Activated T-helper 1 cell treated with Interleukin-2 at 50 U/mL for 16 hours (primary cell): ENCODE data around the gene EIF4G2.

Source experiments
- DNase-seq: peaks from one replicate; pipeline ENCODE4 v3.0.0-alpha.2; 2020; ENCODE audit warnings: low read depth

The EIF4G2 gene

DNA sequence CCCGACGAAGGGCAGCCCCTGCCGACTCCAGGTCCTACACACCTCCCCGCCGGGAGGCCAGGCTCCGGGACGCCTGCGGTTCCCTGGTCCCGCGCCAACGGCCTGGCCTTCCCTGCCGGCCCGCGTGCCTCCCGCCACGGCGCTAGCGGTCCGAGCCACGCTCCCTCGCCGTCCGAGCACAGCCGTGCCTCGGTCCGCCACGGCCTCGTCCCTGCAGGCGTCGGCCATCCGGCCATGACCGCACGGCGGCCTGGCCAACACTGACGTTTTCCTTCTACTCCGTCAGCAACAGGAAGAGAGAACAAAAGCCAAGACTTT is 532 bp downstream of the EIF4G2 start:
- no peak for DNase-seq

DNA sequence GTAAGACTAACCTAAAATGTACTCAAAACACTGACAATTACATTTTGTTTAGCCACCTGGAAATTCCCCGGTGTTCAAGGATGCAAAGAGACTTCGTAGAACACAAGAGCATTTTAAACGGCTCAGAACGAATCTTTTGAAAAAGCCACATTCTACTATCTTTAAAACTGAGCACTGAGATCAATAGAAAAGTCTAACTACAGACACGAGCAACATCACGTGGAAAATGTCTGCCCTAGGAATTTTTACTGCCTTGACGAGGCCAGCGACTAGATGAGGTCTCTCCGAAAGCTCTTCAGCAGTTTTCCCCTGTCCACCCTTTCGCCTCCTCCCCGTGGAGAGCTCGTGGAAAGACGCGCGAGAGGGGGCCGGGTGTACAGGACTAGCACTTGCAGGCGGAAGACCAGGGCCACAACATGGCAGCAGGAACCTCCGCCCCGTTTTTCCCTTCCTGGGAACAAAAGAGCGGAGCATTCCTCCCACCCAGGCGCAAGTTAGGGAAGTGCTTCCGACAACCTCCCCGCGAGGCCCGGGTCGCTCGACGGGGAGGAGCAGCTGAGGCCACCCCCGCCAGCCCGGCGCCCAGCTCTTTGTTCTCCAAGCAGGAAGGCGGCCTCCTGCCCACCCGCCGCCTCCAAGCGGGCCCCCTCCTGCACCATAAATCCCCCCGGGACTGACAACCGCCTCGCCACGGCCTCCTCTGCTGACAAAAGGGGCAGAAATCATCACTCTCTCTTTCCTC is 1.1 kb downstream of the EIF4G2 start:
- DNase-seq = peak; percentile 13

DNA sequence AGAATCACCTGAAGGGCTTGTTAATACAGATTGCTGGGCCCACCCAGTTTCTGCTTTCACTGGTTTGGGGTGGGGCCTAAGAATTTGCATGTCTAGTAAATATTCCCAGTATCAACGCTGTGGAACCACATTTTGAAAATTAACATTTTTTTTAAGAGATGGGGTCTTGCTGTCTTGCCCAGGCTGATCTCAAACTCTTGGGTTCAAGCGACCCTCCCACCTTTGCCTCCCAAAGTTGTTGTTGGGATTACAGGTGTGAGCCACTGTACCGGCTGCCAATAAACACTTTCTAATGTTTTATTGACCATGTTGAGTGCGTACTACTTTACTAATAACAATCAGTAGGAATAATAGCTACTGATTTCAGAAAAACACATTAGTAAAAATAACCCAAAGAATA is 2.5 kb downstream of the EIF4G2 start:
- no peak for DNase-seq

DNA sequence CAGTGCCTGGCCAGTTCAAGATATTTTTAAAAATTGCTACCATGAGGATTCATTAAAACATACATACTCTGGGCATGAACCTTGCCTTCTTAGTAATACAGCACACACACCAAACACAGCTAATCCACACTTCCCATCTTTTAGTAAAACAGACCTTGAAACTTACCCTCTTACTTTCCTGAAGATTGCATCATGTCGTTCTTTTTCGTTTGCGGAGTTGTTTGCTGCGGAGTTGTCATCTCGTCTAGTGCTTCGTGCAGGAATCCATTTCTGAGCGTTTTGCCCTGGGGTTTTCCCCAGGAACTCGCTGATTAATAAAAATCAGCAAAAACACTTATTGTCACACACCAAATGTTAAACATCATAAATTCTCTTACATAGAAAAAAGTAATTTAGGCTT is 3.0 kb downstream of the EIF4G2 start:
- DNase-seq = no peak

DNA sequence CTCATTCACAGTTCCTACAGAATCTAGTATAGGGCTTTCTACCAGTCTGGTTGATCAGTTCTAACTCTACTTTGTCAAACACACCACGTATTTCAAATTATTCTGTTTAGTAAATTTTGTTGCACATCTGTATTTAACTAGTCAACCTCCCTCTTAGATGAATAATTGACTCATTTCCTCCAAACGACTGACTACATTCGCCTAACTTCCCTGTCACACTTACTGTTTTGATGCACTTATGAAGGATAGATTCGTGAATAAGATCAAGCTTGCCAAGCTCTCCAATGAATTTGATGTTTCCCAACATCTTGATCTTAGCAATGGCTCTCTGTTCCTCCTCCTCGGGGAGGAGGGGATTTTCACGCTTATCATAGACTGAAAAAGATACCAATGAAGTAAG is 5.0 kb downstream of the EIF4G2 start:
- no peak for DNase-seq

DNA sequence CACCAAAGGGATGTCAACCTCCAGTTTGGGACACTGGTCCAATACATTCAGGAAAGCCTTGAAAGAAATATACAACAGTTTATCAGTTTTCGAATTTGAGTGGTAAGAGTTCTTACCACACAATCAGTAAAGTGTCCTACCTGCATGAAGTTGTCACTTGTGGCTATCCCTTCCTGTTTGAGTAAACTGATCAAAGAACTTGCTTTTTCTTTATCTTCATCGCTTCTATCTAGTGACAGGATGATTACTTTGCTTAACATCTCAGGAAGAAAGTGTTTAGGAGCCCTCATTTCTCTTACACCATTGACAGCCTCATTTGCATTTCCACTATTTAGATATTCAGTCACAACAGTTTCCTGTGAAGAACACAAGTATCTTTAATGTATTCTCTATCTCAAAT is 8.4 kb downstream of the EIF4G2 start:
- DNase-seq = no peak

DNA sequence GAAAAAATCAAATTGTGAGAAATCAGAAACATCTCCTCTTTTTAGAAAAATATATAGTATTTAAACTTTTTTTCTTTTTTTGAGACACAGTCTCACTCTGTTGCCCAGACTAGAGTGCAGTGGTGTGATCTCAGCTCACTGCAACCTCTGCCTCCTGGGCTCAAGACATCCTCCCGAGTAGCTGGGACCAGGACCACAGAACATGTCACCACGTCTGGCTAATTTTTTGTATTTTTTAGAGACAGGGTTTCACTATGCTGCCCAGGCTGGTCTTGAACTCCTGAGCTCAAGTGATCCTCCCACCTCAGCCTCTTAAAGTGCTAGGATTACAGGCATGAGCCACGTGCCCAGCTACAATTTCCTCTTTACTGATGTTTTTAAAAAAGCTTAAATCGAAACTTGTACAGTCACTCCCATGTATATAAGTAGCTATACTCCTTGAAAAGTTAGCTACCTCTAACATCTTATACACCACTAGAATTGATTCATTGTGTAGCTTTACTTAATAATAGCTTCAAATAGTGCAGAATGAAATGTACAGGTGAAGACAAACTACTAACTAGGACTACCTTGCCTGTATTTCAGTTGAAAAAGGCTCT is 10.3 kb downstream of the EIF4G2 start:
- DNase-seq = no peak

DNA sequence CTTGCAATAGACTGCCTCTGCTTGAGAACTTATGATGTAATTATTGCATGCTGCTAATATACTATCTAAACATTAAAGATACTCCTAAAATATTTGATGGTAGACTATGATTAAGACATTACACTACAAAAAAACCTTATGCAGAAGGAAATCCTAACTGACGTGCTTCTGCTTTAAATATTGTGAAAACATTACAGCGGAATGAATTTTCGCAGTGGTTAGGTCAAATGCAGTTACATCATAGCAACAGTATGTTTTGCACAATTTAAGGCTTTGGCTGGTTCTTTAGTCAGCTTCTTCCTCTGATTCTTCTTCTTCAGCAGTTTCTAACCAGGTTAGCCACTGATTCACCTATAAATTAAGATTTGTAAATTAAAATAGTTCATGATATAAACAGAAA is 11.2 kb downstream of the EIF4G2 start:
- no peak for DNase-seq

DNA sequence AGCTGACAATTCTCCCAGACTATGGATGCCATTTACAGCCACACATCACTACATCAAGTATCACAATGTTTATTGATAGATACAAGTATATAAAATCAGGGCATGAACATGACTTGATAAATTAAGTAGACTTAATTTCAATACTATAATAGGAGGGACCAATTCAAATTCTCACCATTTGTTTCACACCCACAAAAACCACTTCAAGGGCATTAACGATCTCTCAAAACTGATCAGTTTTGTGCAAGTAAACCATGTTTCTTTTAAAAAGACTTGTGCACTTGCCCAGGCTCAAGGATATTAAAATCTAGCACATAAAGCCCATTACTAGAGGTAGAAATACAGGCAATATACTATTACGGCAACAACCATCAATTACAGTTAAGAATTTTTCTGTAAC is 11.7 kb downstream of the EIF4G2 start:
- DNase-seq = no peak

DNA sequence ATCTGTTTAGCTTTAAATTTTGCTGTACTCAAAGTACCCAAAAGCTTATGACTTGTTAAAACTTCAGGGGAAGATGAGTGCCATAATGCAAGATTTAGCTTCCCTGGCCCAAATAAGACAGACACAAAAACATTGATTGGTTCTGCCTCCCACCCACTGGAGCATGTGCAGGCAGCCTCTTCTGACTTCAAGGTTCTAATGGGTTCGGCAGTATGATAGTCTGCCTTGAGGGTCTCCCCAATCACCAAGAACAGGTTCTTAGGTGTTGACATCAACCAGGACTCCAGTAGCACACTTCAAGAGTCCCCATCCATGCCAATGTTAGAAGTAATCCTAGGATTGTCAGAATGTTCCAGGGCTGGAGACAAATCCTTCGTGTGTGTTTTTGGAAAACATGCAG is 12.5 kb downstream of the EIF4G2 start:
- DNase-seq = no peak

DNA sequence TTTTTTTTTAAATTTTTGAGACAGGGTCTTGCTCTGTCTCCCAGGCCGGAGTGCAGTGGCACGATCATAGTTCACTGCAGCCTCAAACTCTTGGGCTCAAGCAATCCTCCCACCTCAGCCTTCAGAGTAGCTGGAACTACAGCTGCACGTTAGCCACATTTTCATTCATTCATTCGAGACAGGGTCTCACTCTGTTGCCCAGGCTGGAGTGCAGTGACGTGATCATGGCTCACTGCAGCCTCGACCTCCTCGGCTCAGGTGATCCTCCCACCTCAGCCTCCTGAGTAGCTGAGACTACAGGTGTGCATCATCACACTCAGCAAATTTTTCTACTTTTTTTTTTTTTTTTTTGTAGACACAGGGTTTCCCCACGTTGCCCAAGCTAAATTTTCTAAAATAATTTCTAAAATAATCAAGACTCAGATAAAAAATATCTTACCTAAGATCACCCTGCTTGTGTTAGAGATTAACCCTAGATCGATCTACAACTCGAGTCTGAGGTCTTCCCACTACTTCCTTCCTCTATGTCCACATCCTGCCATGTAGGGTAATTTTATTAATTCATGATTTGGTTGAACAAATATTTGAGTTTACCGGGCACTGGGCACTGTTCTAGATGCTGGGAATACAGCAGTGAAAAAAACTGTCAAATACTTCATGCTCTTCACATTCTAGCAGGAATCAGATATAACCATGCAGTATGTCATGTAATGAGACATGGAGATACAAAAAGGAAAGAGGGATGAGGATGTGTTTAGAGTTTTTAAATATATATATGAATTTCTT is 15.1 kb downstream of the EIF4G2 start:
- no peak for DNase-seq

DNA sequence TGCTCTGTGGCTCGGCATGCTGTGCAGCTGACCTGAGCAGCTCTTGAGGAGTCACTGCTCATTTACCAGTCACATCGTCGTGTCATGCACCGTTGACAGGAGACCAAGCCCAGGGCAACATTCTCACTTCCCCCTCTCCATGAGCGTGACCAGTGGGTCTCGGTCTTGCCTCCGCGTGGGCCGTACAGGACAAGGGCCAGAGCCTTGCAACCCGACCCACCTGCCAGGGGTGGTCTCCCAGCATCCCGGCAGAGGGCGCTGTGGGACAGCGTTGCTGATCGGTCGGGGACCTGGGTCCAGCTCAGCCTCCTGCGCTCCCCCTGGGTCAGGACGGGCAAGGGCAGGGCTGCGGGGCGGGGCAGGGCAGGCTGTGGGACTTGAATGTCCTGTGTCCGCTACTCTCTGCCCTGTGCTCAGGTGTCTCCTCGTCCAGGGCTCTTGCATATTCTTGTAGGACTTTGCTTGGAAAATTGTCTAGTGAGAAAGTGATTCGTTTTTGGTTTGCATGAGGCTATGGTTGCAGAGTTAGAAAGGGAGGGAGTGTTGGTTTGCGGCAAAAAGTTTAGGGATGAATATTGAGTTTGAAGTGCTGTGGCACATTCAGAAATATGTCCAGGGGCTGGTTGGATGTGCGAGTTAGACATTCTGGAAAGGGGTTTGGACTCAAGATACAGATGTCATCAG is 16.2 kb downstream of the EIF4G2 start:
- DNase-seq = peak; percentile 71

DNA sequence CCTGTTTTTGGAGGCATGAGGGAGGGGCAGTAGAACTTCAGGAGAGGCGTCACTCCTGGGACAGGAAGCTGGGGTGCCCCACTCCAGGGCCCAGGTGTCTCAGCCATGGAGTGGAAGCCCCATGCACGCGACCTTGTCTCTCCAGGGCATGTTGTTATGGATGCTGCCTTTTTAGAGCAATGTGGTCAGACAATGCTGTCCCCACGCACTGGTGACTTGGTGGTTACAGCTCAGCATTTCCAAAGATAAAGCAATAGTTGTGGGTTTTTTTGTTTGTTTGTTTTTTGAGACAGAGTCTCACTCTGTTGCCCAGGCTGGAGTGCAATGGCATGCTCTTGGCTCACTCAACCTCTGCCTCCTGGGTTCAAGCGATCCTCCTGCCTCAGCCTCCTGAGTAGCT is 22.3 kb downstream of the EIF4G2 start:
- no peak for DNase-seq

DNA sequence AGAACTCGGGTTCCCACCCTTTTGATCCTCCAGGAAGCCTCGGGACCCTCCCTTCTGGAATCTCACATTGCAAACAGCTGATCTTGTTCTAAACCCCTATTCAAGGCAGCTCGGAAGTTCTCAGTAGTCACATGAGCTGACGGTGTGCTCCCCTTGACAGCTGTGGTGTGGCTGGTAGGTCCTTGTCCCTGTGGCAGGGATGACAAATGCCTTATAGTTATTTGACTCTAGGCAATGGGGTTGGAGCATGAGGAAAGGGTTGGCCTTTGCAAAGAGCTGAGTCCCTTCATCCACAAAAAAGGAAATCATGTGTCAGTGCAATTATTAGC is 23.6 kb downstream of the EIF4G2 start:
- no peak for DNase-seq

DNA sequence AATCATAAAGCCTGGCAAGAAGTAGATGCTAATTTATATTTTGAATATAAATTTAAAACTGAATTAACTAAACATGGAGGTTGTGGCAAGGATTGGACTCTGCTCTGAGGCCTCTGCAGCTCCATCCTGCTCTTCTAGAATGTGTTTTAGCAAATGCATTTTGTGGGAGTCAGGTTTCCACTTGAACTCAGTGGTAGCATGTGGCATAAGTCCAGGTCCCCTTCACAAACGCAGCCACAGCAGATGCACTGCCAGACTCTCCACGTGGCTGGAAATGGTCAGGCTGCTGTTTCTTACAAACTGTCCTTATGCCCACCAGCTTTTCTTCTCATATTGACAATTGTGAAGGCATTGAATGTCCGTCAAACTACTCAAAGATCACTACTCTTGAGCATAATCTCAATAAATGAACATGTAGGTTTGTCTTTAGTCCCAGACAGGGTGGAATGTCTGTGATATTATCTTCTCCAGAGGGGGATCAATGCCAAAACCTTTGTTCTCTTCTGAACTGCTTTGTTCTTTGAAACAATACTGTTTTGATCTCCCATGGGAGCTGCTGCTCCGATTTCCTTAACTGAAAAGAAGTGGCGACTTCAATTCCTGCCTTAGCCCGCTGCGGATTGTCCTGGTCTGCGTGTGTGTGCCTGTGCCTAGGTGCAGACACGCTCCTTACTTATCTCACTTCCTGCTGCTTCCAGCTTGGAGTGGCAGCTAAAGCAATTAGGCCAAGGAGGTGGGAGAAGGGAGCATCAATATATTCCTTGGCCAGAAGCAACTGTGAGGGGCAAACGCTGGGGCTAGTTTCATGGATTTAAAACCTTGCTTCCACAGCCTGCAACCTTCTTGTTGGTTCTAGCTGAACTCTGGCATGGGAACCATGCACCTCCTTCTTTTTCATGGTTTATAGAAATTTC is 24.2 kb downstream of the EIF4G2 start:
- DNase-seq = no peak

DNA sequence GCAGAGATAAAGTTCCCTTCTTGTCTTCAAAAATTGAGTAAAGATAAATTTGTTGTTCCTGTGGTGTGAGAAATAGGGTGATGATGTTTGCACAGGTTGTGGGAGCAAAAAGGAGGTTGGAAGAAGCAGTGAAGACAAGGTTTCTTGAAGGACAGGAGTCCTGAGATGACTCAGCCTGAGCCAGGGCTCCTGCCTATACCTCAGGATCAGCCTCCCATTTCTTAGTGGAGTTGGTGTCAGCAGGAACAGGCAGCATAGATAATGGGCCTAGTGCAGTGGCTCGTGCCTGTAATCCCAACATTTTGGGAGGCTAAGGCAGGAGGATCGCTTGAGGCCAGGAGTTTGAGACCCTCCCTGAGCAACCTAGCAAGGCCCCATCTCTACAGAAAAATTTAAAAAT is 28.7 kb downstream of the EIF4G2 start:
- DNase-seq = no peak

DNA sequence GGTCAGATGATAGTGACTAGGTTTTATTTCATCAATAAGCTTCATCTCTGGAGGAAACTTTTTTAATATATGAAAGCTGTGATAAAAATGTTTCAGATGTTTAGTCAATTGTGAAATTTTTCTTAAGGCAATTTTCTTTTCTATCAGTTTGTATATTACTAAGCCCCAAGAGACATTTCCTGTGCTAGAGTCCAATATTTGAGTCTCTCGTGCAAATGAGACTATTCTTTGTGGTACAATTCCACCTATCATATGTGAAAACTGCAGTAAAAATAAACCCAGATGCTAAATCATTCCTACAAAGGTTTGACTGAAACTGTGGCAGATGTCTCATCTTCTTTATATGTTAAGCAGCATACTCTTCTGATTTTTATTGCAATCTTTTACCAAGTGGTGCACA is 29.6 kb downstream of the EIF4G2 start:
- no peak for DNase-seq

DNA sequence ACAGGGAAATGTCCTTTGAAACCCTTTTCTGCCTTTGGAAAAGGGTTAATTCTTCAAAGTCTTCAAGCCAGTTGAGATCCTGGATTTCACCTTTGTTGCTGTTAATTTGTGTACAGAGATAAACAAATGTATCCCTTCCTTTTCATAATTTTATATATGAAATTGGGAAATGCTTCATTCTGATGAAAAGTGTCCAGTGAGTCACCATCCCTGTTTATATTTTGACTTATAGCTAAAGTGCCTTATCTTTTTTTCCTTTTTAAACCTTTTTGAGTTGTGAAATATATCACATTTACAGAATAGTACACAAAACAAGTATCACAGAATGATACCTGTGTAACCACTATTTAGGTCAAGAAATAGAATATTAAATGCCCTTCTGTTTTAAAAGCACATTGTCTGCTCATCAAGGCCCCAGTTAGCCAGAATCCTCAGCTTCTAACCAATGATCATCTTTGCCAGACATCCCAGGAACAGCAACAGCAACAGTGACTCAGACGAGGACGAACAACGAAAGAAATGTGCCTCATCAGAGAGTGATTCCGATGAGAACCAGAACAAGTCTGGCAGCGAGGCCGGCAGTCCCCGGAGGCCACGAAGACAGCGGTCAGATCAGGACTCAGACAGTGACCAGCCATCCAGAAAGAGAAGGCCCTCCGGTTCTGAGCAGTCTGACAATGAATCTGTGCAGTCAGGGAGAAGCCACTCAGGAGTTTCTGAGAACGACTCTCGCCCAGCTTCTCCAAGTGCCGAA is 30.3 kb downstream of the EIF4G2 start:
- DNase-seq = no peak

DNA sequence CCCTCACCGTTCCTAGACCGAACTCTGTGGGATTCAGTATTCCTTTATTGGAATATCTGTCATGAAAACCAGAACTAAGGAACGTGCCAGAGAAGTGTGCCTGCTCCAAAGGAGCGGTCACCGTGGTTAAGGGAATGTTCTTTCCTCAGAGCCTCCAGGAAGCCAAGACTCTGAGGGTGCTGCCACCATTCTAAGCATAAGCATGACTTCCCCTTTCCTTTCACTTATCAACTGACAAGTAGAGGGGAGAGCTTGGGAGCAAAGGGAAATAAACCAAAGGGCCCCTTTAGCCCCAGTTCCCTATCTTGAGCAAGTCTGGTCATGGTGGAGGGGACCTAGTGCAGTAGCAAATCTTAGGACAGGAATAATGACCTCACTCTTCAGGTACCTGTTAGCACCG is 30.9 kb downstream of the EIF4G2 start:
- no peak for DNase-seq

DNA sequence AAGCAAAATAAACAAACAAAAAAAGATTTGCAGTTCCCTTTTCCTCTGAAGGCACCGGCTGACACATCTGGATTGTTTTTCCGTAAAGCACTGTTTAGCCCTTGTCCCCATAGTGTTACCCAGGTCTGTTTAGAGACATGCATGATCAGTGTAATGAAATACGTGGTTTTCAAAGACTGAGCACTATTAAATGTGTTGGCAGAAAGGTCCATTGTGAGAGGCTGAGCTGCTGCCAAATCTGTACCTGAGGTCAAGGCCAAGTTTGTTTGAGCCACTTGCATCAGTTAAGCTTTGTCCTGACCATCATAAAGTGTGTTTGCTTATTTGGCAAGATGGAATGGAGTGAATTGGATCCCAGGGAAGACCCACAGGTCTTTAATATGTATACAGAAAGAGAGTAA is 31.3 kb downstream of the EIF4G2 start:
- no peak for DNase-seq

DNA sequence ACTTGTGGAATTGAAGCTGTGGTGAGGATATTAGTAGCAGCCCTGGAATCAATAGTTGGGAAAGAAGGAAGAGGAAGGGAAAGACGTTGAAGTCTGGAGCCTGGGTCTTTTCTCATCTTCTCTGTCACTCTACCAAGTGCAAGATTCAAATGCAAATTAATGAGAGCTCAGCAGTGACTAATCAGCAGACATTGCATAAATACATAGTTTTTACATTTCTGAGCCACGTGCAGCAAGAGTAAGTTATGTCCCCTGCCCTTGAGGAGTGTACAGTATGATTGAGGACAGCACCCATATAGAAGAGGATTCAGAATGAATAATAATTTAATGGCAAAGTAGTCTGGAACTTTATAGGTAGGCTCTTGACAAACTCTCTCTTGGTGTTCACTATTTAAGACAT is 33.9 kb downstream of the EIF4G2 start:
- no peak for DNase-seq
